Astrocyte (in vitro differentiated cells and primary cell): ENCODE data around the gene TMEM9.

Experiments used
- EZH2 ChIP-seq: IDR thresholded peaks from 2 replicates; pipeline ENCODE4 v1.6.1; 2012; ENCODE audit warnings: mild to moderate bottlenecking, low read length, inconsistent platforms; ENCODE audit not compliant: insufficient read depth
- TF ChIP-seq, protein P1 (sequence below): IDR thresholded peaks from 2 replicates; pipeline ENCODE4 v1.5.1; 2011; ENCODE audit warnings: low read depth, mild to moderate bottlenecking, inconsistent platforms, low read length, moderate library complexity; ENCODE audit not compliant: insufficient read depth

DNA sequence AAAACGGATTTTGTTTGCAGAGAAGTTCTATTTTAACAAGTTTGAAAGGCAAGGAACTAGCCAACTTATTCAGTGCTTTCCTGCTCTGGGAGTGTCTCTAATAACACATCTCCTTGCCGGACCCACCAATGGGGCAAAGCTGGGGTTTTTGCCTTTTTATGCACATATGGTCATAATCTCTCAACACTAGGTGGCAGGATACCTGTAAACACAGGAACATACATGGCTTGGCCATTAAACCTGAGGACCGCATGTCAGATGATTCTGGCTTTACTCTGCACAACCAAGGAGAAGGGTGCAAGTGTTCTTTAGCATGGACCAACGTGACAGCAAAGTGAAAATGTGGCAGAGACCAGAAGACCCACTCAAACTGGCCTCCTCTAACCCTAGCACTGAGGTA lies 4.9 kb downstream of the TMEM9 start:
- TF ChIP-seq, protein P1, sequence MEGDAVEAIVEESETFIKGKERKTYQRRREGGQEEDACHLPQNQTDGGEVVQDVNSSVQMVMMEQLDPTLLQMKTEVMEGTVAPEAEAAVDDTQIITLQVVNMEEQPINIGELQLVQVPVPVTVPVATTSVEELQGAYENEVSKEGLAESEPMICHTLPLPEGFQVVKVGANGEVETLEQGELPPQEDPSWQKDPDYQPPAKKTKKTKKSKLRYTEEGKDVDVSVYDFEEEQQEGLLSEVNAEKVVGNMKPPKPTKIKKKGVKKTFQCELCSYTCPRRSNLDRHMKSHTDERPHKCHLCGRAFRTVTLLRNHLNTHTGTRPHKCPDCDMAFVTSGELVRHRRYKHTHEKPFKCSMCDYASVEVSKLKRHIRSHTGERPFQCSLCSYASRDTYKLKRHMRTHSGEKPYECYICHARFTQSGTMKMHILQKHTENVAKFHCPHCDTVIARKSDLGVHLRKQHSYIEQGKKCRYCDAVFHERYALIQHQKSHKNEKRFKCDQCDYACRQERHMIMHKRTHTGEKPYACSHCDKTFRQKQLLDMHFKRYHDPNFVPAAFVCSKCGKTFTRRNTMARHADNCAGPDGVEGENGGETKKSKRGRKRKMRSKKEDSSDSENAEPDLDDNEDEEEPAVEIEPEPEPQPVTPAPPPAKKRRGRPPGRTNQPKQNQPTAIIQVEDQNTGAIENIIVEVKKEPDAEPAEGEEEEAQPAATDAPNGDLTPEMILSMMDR: peak; percentile 44
- TF ChIP-seq EZH2: no peak
